Right lobe of liver (tissue), 4 donors: Measurements from ENCODE around the gene ELANE.

Experiments used
- POLR2A ChIP-seq: fragments of 450-650 bp; IDR thresholded peaks from one replicate; pipeline ENCODE4 v1.6.1; 2017; ENCODE audit warnings: antibody characterized with exemption, mild to moderate bottlenecking
- TF ChIP-seq, protein P1 (sequence below), 4 donors: fragments of 200-600 bp in 3 of 4; fragments of 450-650 bp in 1 of 4; IDR thresholded peaks; one replicate each; pipeline versions ENCODE4 v1.5.1 to v1.8.0; 2016 to 2022; ENCODE audit warnings: antibody characterized with exemption in 4 of 4, mild to moderate bottlenecking in 2 of 4
- donor health status: DM: no; HTN: no; CAD: no.
- donor health status: DM: no; HTN: no; CAD: no.
- donor health status: DM: no; HTN: yes; CAD: no.

DNA sequence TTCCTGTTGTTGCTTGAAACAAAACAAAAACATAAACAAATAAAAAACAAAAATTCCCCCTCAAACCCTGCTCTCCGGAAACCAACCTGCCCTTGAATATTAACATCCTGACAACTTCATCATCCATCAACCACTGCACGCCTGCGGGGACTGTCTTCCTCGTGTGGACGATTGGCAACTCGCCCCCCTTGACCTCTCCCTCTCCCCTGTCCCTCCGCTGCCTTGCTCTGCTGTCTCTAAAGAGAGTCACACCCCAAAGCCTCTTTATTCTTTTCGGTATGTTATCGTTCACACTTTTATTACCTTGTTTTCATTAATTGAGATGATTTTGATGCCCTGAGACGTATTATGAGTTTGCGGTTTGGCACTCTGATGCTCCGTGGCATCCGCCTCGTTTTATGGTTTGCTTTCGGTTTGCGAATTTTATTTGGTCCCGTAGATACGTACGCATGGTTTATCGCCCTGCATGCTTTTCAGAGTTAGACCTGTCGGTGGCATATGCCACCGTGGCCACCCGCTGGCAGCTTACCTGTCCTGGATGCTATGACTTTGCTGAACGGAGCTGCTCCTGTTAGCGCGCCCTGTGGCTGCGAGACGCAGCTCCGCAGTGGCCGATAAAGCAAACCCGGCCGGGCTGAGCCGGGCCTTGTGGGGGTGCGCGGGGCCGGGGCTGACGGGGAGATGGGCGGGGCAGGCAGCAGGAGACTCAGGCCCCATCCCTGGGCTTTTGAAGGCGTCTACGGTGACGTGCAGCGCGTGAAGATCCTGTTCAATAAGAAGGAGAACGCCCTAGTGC is 44.3 kb upstream of the ELANE start:
- TF ChIP-seq, protein P1, sequence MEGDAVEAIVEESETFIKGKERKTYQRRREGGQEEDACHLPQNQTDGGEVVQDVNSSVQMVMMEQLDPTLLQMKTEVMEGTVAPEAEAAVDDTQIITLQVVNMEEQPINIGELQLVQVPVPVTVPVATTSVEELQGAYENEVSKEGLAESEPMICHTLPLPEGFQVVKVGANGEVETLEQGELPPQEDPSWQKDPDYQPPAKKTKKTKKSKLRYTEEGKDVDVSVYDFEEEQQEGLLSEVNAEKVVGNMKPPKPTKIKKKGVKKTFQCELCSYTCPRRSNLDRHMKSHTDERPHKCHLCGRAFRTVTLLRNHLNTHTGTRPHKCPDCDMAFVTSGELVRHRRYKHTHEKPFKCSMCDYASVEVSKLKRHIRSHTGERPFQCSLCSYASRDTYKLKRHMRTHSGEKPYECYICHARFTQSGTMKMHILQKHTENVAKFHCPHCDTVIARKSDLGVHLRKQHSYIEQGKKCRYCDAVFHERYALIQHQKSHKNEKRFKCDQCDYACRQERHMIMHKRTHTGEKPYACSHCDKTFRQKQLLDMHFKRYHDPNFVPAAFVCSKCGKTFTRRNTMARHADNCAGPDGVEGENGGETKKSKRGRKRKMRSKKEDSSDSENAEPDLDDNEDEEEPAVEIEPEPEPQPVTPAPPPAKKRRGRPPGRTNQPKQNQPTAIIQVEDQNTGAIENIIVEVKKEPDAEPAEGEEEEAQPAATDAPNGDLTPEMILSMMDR (IDR thresholded peaks at IDR 0.05): no peak
- no peak for TF ChIP-seq POLR2A
